Measurements from ENCODE around the gene PRKCQ.

PRKCQ gene

DNA sequence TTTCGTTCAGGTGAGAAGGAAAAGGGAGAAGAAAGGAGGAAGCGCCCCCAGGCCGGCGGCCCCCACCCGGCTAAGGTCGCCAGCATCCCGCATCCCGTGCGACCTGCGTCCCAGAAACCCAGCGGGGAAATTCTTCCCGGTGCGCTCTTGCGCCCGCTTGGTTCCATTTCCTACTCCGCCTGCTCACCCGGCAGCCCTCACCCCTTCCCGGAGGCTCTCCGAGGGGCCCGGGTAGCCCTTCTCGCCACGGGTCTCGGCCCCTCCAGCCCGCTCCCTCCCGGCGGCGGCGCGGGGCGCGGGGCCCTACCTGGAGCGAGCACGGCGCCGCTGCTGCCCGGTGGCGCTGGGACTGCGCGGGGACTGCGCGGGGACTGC is at the start of gene PRKCQ:
Gene PRKCQ, minus strand, starts transcription at position 373 of the 375 bp plus-strand sequence. CDS start 65,141 bp downstream, outside the sequence.
- DNase-seq, result no peak

DNA sequence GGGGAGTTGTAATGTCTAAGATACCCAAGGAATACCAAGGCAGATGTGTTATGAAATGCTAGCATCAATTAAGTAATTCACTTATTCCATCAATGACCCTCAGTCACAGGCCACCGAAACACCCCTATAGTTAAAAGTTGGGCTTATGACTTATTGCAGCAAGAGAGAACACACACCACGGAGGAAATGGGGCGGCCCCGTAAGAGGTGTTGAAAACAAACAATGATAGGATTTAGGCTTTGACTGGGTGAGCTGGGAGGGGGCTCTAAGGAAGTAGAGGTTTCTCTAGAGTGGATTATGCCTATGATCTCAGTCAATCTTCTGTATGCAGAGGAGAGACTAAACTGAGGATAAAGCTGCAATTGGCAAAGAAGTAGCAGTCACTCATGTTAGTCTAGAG is 45.4 kb upstream of the PRKCQ start:
- no peak for DNase-seq

DNA sequence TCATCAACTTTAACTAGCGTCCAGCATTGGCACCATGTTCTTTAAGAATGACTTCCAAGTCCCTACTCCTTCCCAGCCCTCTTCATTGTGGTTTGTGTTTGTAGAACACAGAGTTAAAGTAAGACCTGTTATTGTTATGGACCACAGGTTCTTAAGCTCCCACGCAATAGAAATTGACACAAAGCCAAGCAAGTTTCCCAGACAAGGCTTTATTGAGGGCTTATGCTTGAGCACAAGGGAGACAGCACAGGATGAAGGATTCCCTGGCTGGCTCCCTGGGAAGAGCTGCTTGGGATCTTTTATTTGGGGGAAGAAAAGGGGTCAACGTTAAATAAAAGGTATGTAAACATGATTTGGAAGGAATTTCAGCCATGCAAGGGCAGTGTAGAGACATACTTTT is 44.3 kb upstream of the PRKCQ start:
- DNase-seq, result no peak

DNA sequence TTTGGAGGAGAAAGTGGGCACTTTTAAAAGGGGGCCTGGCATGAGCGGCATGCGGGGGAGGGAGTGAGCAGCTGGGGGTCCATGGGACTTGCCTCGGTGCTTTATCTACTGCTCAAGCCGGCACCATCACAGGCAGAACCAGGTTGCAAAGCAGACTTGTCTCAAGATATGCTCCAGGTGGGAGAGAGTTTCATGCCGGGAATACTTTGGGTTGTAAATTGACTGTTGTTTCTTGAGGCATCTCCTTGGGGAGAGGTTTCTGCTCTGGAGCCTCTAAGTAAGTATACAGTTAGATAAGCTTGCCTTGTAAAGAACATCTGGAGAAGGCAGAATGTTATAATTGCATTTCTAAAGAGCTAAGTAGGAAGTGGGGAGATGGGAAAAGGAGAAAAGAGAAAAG is 42.8 kb upstream of the PRKCQ start:
- no peak for DNase-seq

GRCh38 chr10:6621536-6621935 is 41.5 kb upstream of the PRKCQ start:
- DNase-seq, result no peak

- DNase-seq, result no peak
Measured at GRCh38 chr10:6619660-6620059, 39.6 kb upstream of the PRKCQ start.

DNA sequence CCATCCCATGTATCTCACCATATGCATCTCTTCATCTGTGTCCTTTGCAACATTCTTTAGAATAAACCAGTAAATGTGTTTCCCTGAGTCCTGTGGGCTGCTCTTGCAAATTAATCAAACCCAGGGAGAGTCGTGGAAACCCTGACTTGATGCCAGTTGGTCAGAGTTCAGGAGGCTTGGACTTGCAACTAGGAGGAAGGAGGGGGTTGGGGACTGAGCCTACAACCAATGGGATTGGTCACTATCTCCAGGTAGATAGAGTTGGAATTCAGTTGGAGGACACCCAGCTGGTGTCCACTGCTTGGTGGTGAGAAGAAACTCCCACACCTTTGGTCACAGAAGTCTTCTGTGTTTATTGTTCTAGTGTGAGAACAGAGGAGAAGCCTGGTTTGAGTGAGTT is 38.3 kb upstream of the PRKCQ start:
- no peak for DNase-seq

DNA sequence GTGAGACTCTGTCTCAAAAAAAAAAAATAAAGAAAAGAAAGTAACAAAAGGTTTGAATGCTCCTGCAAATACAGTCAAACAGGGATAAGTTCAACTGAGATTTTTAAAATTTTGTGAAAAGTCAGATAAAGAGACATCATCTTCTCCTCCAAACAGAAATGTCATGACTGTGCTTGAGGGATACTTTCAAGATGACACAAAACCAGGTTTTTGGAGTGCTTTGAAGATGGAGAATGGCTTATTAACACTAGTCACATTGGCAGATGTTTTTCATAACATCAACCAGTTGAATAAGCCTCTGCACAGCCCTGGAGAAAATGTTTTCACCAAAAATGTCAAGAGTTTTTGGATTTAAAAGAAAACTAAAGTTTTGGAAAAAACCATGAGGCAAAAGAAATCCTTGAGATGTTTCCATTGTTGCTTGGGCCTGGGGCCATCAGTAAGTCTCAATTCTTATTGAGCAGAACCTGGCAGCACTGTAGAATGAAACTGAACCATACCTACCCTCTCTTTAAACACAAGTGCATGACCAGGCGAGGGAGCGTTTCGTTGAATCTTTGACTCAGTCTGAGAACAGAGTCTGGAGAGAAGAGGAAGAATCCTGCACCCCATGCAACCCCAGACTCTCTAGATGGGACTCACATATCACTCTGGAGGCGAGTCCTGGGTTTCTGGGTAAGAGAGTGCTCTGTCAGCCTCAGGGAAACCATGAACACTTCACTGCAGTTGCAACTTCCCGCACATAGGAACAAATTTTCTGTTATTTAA is 37.4 kb upstream of the PRKCQ start:
- DNase-seq, result no peak

DNA sequence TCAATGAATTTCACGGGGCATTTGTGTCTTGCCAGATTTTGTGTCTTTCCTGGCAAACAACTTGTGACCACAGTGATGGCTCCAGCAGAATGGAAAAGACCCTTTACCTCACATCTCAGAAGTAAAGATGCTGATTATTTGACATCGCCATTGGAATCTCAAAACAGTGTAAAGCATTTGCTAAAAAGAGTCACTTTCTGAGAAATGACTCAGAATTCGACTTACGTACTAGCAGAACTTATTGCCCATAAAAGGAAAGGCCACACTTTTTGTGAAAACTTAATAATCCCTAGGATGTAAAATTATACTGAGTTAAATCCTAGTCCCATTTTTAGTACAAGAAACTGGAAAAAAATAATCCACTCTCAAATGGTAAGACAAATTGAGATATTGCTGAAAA is 35.9 kb upstream of the PRKCQ start:
- no peak for DNase-seq

- peak; percentile 16 for DNase-seq
Measured at GRCh38 chr10:6612371-6612770, 32.3 kb upstream of the PRKCQ start.

- no peak for DNase-seq
Measured at GRCh38 chr10:6610647-6611046, 30.6 kb upstream of the PRKCQ start.

GRCh38 chr10:6609625-6610024 is 29.5 kb upstream of the PRKCQ start:
- peak; percentile 47 for DNase-seq

DNA sequence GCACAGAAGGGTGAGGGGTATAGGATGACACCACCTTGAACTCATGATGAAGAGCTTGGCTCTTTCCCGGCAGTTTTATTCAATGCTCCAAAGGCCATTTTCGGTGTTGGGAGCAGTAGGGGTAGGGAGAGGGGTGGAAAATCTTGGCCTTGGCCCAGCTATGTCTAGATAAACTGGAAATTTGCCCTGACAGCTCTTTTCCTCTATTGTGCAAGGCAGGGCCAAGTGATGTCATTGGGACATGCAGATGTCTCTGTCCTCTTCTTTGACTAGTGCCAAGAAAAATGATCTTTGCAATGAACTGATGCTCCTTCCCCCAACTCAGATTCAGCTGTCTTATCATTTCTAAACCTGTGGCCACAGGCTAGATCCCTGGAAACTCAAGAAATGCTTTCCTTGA is 27.7 kb upstream of the PRKCQ start:
- DNase-seq, result peak; percentile 41

GRCh38 chr10:6607182-6607581 is 27.1 kb upstream of the PRKCQ start:
- DNase-seq, result peak; percentile 29

DNA sequence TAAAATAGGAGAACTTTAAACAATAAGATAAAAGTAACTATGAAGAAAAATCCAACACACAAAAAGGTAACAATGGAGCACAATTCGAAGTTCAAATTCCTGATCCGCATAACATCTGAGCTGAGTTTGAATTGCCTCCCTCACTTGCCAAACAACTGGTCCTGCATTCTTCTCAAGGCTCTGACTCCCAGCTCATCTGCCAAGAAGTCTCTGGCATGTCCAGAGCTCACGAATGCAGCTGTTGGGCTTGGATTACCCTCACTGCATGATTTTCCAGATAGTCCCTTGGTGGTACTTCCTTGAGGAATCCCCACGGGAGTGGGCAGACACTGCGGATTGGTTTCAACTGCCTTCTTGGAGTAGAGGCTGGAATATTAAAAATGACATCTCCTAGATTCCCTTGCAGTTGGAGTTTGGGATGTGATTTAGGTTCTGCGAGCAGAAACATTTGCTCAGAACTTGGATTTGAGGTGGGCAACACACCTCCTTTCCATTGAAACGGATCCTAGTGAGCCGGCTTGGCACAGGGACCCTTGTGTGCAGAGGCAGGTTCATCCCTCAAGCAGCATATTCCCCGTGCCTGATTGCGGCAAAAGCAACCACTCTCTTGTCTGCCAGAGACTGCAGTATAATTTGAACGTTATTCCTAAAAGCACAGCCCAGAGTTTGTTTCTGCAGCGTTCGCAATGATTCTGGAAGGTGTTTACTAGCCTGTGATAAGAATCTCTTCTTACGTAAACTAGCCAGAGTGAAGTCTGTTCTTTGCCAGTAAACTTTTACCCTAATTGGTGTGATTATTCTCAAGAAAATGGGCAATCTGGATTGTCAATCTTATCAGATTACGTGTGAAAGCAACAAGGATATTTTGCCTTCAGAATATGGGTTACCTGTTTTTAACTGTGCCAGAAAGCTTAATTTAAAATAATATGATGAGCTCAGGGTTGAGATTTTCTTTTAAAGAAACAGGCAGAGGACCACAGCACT is 23.4 kb upstream of the PRKCQ start:
- no peak for DNase-seq

DNA sequence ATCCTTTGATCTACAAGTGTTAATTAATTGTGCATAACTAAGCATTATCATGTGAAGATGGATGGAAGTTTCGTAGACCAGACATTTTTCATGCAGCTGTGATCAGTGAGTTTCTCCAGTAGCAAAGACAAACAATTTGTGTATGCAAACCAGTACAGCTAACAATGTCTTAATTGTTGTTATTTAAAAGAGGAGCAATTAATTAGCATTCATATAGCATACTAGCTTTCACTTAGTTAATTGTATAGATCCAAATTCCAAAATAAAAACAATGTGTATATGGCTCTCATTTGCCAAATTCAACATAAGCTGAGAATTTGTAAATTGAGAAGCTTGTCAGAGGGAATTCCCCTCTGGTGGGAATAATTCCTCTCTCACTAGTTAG is 22.6 kb upstream of the PRKCQ start:
- no peak for DNase-seq

DNA sequence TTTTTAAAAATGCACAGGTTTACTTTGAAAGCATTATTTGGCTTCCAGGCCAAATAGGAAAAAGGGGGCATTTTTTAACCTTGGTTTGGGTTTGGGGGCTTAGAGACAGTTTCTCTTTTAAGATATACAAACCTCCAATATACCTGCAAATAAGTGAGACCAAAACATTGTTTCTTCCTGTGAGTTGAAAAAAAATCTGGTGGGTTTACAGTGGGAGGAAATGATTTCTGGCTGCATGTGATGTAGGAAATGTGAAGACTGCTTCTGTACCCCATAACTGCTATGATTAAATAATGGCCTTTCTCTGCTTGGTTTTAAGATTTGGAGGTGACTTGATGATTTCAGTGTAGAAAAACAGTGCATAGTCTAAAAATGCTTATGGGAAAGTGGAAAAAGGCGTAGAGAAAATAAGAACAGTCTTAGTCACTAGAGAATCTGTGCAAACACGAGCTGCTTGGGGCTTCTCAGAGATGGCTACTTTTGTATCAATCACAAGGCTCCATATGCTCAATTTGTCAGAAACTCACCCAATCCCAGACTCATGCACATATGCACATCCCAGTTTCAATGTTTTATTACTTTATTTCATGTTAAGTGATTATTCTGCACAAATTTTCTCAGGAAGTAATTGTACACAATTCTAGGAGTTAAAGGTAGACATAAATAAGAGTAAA is 22.1 kb upstream of the PRKCQ start:
- DNase-seq, result no peak

- no peak for DNase-seq
Measured at GRCh38 chr10:6601246-6601805, 21.2 kb upstream of the PRKCQ start.

- DNase-seq, result peak; percentile 20
Measured at GRCh38 chr10:6600224-6600987, 20.3 kb upstream of the PRKCQ start.

DNA sequence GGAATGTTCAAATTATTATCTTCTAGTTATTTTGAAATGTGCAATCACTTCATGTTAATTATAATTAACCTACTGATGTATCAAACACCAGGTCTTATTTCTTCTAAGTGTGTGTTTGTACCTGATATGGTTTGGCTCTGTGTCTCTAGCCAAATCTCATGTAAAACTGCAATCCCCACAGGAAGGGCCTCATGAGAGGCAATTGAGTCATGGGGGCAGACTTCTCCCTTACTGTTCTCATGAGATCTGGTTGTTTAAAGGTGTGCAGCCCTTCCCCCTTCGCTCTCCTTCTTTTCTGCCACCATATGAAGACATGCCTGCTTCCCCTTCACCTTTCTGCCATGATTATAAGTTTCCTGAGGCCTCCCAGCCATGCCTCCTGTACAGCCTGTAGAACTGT is 18.6 kb upstream of the PRKCQ start:
- DNase-seq, result no peak

GRCh38 chr10:6597478-6597877 is 17.4 kb upstream of the PRKCQ start:
- DNase-seq, result no peak

DNA sequence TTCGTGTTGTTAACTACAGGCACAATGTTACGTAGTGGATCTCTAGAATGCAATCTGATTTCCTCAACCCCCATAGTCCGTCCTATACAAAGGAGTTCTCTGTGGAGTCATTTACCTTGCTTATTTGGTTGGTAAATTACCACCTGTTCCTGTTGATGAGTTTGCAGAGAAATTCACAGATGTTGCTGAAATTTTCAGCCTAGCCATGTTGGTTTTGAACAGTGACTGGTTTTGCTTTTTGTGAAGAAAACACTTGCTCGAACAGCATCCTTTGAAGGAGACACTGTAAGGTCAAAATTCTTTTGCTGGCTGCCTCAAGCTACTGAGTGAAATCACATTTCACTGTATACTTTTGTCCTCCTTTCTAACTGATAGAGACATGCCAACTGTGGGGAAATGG is 15.4 kb upstream of the PRKCQ start:
- no peak for DNase-seq

Measured in suppressor macrophage treated with lipopolysaccharide for 4 hours (primary cell).